Hematopoietic multipotent progenitor cell treated with erythropoietin and hydrocortisone succinate and interleukin-3 and kit ligand, for 8 days (in vitro differentiated cells): ENCODE measurements around the gene PRKCH.
"Not testable (repeated sequence)": the region's sequence is repeated elsewhere in the genome, so short reads cannot be mapped to it uniquely, and the experiment has no call there.

ENCODE experiments used
- DNase-seq: peaks from one replicate; pipeline ENCODE4 v3.0.0-alpha.2; 2015

Gene PRKCH

DNA sequence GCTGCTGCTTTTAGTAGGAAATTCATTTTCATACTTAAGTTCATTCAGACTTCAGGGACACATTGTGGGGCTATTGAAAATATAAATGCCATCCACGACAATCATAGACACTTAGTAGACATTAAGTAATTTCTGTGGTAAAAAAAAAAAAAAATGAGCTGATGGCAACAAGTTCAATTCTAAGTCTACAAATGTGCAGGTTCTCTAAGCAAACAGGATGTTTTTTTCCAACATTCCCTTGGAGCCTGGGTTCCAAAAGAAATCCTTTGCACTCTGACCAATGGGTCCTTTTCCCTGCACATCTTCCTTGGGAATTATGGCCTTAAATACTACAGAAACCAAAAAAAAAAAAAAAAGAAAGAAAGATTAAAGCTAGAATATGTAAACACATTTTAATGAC lies 198.4 kb downstream of the PRKCH start:
- no peak for DNase-seq

DNA sequence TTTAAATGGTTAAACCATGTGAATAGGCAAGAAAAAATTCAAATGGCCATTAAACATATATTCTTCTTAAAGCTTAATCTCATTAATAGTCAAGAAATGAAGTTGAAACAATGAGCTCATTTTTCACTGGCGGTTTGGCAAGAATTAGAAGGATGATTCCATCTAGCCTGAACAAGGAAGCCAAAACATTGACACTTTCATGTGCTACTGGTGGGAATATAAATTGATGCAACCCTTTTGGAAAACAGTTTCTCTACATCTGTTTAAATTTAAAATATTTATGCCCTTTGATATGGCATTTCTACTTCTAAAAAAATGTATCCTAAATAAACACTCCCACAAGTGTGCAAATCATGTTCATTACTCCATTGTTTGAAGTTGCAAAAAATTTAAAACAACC lies 199.2 kb downstream of the PRKCH start:
- no peak for DNase-seq

DNA sequence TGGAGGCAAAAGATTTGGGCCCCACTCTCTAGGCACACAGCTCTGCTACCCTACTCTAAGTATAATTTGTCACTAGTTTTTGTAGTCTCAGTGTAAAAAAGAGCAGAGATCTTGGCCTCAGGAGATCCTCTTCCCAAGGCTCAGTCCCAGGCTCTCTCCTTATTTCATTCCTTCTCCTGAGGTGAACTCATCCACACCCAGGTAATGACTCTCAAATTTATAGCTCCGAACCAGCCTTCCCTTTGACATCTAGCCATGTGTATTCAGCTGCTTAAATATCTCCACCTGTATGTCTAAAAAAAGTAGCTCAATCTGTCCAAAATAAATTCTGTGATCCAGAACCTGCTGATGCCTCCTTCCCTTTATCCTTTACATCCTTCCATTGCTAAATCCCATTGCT lies 200.4 kb downstream of the PRKCH start:
- DNase-seq: no peak

DNA sequence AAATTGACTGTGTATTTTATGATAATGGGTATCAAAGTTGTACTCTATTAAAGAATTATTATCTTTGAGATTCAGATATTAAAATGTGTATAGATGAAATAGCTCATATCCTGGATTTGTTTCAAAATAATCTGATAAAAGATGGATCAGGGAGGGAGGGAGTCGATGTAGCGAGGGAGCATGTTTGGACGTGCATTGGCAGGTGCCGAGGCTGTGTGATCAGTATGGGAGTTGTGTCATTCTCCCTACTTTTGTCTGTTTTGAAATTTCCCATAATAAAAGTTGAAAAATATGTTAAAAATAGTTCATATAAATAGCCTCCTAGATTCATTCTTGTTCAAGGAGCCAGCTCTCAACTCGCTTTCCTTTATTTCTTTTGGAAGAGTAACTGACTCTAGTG lies 202.4 kb downstream of the PRKCH start:
- no peak for DNase-seq

DNA sequence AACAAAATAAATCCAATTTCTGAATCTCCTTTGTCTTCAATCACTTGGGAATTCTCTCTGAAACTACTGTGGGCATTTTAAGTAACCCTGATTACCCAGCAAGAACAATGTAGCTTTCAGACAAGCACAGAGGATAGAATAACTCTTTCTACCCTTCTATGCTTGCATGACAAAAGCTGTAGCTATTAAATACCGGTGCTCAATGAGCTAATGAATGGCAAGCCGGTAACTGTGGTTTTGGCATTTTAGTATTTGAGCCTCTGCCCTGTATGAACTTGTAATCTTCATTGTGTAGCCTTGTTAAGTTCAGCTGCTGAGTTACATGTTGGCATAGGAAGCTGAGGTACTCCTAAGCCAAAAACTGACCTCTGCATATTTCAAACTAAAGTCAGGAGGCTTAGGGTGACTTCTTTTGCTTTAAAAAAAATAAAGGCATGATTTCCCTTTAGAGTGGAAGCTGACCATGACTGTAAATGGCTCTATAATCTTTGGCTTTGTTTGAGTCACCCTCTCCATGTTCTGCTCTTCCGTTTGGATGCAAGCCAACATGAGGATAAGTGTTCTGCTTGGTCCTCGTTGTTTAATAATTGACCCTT lies 202.9 kb downstream of the PRKCH start:
- no peak for DNase-seq

DNA sequence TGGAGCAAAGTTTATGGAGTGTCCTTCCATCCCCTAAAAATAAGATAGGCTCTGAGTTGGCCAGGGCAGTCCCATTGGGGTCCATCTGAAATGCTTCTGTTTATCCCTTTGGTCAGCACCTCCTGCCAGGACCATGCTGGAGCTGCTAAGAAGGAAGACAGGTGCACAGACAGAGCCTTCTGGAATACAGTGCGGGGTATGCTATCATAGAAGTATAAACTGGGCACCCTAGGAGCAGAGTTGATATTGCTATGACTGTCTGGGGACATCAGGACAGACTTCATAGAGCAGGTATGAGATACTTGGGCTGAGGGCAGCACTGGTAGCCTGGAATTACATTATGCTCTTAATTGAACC lies 203.5 kb downstream of the PRKCH start:
- DNase-seq: no peak

DNA sequence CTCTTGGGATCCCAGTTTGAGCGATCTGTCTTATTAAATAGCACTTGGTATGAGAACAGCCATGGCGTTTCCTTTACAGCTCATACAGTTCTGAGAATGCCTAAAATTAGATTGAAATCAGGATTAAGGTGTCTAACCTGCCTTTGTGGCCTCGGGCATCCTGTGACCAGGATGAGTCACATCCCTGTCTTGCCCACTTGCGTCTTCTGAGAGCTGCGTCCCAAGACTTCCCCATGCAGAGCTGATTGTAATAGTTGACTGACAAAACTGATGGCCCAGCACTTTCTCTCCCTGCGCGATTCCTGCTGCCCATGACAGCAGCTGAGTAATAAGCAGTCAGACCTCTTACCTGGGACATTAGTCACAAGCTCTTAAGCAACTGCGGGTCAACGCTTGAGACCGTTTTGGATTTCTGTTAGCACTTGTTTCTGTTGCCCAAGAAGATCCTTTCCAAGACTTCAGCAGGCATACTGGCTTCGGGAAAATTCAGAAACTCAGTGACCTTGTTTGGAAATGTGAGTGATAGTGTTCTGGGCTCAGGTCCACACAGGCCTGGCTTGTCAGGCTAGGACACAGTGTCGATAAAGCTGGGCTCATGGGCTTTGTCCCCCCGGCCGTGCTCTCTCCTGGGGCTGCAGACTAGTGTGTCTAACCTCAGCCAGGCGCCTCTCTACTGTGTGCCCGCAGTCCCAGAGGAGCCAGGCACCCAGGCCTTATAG lies 204.1 kb downstream of the PRKCH start:
- no peak for DNase-seq

DNA sequence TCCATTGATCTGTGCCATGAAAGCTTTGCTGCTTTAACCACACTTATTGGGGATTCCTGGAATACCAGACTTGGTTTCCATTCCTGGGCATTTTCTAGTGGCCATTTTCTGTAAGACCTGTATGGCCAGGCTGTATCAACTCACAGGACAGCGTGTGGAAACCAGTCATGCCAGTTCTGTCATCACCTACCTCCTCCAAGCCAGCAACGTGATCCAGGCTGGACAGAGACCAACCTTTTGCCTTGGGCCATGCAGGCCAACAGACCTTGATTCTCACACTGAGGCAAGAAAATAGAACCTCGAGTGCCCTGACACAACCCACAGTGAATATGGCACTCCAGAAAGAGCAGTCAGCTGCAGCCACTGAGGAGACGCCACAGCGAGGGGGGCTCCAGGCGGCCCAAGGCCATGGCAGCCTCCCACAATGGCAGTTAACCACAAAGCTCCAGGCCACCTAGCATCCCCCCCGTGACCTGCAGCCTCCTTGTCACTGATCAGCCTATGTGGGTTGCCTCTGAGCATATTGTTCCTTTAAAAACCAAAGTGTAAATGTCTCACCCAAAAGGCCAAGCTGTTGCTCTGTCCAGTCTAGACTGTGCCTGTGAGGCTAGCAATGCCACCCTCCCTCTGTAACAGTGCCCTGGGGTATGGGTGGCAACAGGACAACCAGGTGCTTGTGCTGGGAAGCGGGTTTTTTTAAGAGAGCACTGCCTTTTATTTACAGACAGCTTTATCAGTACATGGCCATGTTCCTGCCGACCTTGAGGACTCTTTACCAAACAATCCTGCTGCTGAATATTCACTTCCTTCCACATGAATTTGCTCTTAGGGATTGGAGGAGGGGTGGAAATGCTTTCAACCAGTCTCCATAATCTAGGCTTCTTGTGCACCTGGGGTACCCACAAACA lies 205.3 kb downstream of the PRKCH start:
- no peak for DNase-seq

DNA sequence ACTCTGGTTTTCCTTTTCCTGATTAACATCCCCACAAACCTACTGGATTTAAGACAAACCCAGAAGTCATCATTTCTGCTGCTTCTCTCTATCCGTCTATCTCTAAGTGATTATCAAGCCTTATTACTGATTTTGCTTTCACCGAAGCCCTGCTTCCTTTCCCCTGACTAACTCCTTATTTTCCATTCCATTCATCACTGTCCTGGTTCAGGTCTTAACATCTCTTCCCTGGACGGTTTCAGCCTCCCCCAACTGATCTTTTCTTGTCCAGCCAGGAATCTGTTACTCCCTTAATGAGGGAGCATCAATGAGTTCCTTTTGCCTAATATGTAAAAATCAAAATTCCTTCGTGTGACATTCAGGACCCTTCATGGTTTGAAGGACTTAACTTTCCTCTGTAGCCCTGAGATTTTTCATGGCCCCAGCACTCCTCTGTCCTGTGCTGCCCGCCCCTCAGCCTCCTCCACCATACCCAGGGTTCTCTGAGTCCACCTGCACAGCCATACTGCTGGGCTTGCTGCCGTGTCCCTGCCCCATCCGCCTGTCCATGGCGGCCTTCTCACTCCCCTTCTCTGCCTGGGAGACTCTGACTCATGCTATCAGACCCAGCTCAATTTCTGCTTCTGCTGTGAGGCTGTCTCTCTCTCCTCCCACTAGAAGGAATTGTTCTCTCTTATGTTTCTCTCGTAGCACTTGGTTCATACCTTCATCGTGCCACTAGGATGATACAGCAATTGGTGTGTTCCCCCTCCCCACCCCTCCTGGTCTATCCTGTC lies 206.1 kb downstream of the PRKCH start:
- no peak for DNase-seq

DNA sequence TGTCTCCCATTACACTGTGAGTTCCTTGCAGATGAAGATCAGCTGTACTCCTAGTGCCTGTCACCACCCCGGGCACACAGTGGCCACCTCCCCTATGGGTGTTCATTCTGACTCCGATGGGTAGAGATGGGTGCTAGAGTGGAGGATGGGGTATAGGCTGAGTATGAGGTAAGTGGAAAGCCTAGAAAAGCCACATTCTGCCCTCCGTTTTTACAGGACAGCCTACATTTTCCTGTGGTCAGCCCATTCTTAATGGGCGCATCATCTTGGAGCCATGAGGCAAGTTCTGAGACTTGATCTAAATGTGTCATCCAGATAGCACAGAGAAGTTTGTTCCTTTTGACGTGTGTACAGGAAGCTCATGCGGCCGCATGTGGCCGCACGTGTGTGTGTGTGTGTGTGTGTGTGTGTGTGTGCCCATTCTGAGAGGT lies 207.2 kb downstream of the PRKCH start:
- DNase-seq: no peak

DNA sequence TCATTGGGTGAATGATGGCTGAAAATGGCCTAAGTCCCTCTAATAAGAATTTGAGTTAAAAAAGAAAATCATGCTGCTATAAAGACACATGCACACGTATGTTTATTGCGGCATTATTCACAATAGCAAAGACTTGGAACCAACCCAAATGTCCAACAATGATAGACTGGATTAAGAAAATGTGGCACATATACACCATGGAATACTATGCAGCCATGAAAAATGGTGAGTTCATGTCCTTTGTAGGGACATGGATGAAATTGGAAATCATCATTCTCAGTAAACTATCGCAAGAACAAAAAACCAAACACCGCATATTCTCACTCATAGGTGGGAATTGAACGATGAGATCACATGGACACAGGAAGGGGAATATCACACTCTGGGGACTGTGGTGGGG lies 208.0 kb downstream of the PRKCH start:
- DNase-seq: not testable (repeated sequence)

DNA sequence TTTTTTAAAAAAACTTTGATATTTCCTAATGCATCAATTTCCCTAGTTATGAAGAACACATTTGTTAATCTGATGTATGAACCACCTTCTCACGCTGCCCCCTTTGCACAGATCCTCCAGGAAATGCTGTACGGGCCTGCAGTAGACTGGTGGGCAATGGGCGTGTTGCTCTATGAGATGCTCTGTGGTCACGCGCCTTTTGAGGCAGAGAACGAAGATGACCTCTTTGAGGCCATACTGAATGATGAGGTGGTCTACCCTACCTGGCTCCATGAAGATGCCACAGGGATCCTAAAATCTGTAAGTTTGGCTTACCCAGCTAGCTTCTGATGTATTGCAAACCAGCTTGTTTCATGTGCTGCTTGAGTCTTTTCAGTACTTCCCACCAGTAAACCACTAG lies 208.9 kb downstream of the PRKCH start:
- no peak for DNase-seq

DNA sequence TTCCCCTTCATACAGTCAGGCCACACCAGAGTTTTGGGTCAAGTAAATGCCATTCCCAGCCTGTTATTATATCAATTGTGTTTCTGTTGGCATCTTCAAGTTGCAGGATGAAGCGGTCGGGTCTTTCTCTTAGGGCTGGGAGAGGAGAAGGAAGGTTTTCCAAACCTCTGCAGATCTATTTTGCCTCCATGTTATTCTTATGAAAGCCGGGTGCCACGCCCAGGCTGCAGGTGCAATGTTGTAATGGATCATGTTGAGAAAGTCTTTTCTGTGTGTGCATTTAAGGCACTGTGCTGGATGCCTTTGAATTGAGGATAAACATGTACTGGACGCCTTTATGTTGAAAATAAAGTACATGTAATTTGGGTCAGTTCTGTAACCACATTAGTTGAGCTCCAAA lies 209.5 kb downstream of the PRKCH start:
- DNase-seq: no peak

DNA sequence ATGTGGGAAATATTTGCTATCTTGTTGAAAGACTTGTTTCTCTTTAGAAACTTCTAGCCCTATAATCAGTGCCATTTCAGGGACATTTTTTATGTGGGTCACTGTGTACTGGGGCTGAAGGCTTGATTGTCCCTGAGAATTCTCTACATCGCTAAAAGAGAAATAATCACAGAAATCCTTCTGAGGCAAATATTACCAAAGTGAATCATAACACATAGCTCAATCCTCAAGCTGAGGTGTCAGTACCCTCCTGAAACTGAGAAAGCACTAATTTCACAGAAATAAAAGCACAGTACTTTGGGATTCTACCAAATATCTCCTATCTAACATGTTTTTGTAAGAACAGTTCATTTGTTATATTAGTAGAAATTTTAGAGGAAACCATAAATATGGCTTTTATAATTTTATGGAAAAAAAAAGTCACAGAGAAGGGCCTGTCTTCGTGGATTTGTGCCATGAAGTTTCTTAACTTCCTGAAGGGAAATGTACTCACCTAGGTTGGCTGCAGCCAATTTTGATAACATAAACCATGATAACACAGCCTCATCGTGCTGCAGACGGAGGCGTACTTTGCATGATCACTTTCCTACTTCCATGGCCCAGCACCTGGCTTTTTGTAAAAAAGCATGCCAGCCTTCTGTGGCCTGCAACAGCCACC lies 210.2 kb downstream of the PRKCH start:
- DNase-seq: no peak

DNA sequence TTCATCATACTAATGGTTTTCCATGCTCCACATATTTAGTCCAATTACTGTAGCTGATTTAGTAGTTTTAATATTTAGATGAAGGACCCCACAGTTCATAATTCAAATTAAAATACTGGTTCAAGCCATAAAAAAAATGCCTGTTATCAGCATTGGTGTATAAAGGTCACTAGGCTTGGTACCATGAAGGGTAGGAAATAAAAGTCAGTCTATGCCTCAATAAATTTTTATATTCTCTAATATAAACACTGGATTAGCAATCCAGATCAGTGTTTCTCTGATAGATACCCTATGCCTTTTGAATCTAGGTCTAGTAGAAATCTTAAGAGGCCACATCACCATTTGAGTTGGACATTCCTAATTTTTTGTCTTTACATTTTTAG lies 210.7 kb downstream of the PRKCH start:
- DNase-seq: no peak

DNA sequence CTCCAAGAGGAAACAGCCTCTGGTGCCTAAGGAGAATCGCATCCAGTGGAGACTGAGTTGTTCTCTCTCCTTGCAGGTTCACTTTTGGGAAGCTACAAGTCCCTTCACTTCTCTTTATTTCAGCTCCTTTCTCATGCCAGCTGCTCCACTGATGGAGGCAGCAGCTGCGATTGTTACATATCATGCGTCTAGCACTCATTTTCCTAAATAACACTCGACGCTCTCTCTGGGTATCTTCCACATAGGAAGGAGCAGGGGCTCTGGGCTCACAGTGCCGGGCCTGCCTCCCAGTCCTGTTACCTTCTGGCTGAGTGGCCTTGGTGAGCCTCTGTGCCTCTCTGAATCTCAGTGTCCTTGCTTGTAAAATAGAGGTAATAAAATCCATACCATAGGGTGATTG lies 211.4 kb downstream of the PRKCH start:
- DNase-seq: no peak

DNA sequence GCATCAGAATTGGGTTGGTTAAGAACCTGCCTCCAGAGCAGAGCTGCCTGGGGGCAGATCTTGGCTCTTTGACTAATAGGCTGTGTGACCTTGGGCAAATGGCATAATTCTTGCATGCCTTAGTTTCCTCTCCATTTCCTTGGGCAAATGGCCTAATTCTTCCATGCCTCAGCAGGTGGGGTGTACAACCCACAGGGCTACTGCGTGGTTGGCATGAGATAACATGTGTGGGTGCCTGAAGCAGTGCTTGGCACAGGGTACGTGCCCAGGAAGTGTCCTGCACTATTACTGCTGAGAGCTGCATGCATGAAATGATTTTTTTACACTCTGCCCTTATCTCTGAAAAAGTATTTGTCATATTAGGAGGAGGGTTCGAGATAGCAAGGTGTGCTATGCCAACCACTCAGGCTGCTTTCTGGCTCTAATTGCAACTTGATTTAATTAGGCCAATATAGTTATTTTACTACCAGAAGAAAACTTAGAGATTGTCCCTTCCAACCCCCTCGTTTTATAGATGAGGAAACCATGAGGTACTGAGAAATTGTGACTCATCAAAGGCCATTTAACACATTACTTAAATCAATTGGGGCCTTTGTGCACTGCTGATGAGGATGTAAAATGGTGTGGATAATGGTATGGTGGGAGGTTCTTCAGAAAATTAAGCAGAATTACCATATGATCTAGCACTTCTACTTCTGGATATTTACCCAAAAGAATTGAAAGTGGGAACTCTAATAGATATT lies 212.3 kb downstream of the PRKCH start:
- DNase-seq: peak; percentile 57

DNA sequence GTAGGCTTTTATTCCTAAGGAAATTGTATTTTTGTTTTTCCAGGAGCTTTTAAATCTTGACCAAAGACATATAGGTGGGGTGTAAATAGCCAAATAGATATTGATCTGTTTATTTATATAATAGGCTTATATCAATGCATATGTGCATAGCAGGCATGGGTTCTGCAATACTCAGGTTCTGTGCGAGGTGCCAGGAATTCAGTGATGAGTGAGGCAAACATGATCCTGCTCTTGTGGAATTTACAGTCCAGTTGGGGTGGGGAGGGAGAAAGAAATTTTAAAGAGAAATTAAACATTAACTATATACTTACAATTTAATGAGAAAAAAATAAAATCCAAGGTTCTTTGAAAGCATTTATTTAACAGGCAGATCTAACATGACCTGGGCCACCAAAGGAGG lies 213.7 kb downstream of the PRKCH start:
- DNase-seq: no peak

DNA sequence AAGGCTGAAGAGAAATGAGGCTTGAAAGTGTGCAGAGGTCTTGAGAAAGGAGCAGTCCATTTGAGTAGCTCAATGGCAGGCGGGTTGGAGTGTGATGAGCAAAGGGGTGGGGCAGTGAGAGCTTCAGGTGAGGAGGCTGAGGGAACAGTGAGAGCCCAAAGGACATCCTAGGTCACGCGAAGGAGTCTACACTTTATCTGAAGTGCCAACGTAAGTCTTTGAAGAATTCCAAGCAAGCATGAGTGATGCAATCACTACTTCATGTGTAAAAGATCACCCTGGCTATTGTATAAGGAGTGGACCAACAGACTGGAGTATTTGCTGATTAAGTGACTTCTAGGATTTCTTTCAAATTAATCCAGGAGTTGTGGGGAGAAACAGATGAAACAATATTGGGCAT lies 214.1 kb downstream of the PRKCH start:
- no peak for DNase-seq

DNA sequence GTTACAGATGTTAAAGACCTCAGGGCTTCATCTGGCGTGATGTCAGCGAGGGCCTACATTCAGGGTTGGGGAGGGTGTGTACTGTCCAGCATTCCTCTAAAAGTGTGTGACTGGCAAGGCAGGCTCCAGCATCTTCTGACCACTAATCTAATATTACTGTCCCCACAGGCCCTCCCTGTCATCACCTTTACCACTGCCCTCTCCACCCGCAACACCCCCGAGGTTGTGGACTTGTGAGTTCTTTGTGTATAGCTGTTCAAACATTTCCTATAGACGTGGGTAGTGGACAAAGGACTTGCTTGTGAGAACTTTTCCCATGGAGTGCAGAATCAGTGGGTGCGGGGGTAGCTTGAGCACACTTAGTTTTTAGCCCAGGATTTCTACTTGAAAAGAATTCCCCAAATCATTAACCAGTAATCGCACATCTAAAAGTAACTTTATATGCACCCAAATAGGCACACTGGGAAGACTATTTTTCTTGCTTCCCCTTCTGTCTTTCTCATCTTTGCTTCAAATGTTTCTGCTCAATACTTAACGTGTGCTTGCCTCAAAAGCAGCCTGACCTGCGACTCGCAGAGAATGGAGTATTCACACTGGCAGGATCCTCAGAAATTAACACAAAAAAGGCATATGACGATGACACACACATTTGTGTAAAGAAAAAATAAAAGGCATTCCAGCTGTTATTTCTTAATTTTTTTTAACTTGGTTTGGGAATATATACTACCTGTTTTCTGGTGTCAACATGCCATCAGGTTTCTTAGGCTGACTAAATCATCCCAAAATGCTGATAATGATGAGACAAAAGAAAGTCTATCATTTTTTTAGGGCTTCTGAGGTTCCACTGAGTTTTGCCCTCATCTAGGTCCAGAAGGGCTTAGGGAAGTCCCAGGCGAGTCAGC lies 215.5 kb downstream of the PRKCH start:
- no peak for DNase-seq
